NK-92 treated with Interleukin-12 subunit alpha and Interleukin-12 subunit beta, amount 100 ng/mL, for 24 hours (cell line): Measurements from ENCODE around the gene PCDHGA6.
"Not testable (repeated sequence)": the region's sequence is repeated elsewhere in the genome, so short reads cannot be mapped to it uniquely, and the experiment has no call there.

Source experiments
- DNase-seq: peaks from one replicate; lab custom pipeline; 2025; lab: John Stamatoyannopoulos, UW

Gene PCDHGA6

GRCh38 chr5:141359790-141360426 is 13.8 kb upstream of the PCDHGA6 start, which contains the start of gene PCDHGB2:
PCDHGB2 (plus strand) TSS chr5:141359994; CDS start chr5:141360136, 142 bp downstream.
- DNase-seq: no peak

- no peak for DNase-seq
Observed at GRCh38 chr5:141360685-141361084, 13.0 kb upstream of the PCDHGA6 start.

GRCh38 chr5:141362719-141363118 is 11.0 kb upstream of the PCDHGA6 start:
- DNase-seq: no peak

GRCh38 chr5:141363952-141364660 is 9.6 kb upstream of the PCDHGA6 start, which contains the start of gene PCDHGA5:
PCDHGA5 (plus strand) TSS chr5:141364162; CDS start chr5:141364331, 169 bp downstream.
- no peak for DNase-seq

GRCh38 chr5:141366016-141366896 is 7.4 kb upstream of the PCDHGA6 start:
- DNase-seq: no peak

- no peak for DNase-seq
Observed at GRCh38 chr5:141369994-141370848, 3.5 kb upstream of the PCDHGA6 start, which contains the start of gene PCDHGB3. PCDHGB3 (plus strand) TSS chr5:141370242; CDS start chr5:141370395, 153 bp downstream.

- no peak for DNase-seq
Observed at GRCh38 chr5:141371572-141372475, 1.9 kb upstream of the PCDHGA6 start.

GRCh38 chr5:141374627-141375026 is 936 bp downstream of the PCDHGA6 start:
- DNase-seq: no peak

GRCh38 chr5:141375444-141376155 is 1.9 kb downstream of the PCDHGA6 start:
- DNase-seq: not testable (repeated sequence)

GRCh38 chr5:141382469-141383294 is 9.0 kb downstream of the PCDHGA6 start, which contains the start of gene PCDHGA7:
PCDHGA7 (plus strand) TSS chr5:141382742; CDS start chr5:141382900, 158 bp downstream.
- DNase-seq: no peak

- DNase-seq: no peak
Observed at GRCh38 chr5:141383345-141383744, 9.7 kb downstream of the PCDHGA6 start.

- no peak for DNase-seq
Observed at GRCh38 chr5:141384471-141385267, 11.0 kb downstream of the PCDHGA6 start.

- DNase-seq: not testable (repeated sequence)
Observed at GRCh38 chr5:141387557-141388311, 14.0 kb downstream of the PCDHGA6 start, which contains the start of gene PCDHGB4. PCDHGB4 (plus strand) TSS chr5:141387698; CDS start chr5:141387885, 187 bp downstream.

GRCh38 chr5:141388661-141389060 is 15.0 kb downstream of the PCDHGA6 start:
- DNase-seq: no peak

- no peak for DNase-seq
Observed at GRCh38 chr5:141389153-141390042, 15.7 kb downstream of the PCDHGA6 start.
